Left lung (tissue), 10 donors: ENCODE data around the gene MED15. TPM values are rescaled to one million over a fixed set of nuclear protein-coding genes. Genes with fewer than 3 reads are reported as not detected.

Experiments used
- ATAC-seq: fragments of 200-7000 bp; cut with Tn5 transposase; one replicate; pipeline ENCODE4 v1.9.1; 2020; ENCODE audit warnings: moderate library complexity
- DNase-seq, 4 donors: peaks; one replicate each; pipeline ENCODE4 v3.0.0-alpha.2; 2013 to 2020
- H3K27ac ChIP-seq, 2 donors: fragments of 200-600 bp; sonication (generic) in 1 of 2; one replicate each; pipeline versions ENCODE4 v1.5.0 to v1.8.0; 2020 to 2021
- H3K27me3 ChIP-seq, 2 donors: fragments of 200-600 bp; sonication (generic) in 1 of 2; one replicate each; pipeline versions ENCODE4 v1.5.0 to v1.8.0; 2020 to 2021
- H3K36me3 ChIP-seq, 2 donors: fragments of 200-600 bp; sonication (generic) in 1 of 2; one replicate each; pipeline versions ENCODE4 v1.5.0 to v1.8.0; 2020 to 2021
- H3K4me1 ChIP-seq, 2 donors: fragments of 200-600 bp; one replicate each; pipeline ENCODE4 v1.8.0; 2021
- H3K4me3 ChIP-seq, 2 donors: fragments of 200-600 bp; sonication (generic) in 1 of 2; one replicate each; pipeline versions ENCODE4 v1.5.0 to v1.8.0; 2020 to 2021; ENCODE audit warnings: mild to moderate bottlenecking in 1 of 2
- H3K9me3 ChIP-seq, 2 donors: fragments of 200-600 bp; sonication (generic) in 1 of 2; one replicate each; pipeline versions ENCODE4 v1.5.0 to v1.8.0; 2020 to 2021
- intact Hi-C, 2 donors: fragments of 100-400 bp; cut with DNase I; formaldehyde crosslinking; loops; one replicate each; pipeline versions ENCODE4 v1.11.2 to v1.14.2; 2022
- polyA plus RNA-seq, 6 donors: library from polyadenylated mRNA; unstranded; fragments of 120-200 nt; gene quantifications; one replicate each; pipeline ENCODE4 v1.2.1, GENCODE V29; 2013; ENCODE audit not compliant: insufficient read length in 6 of 6
- total RNA-seq, 2 donors: library from RNA; stranded (reverse); fragmentation: NEBNext Ultra II Directional; extraction: Animal tissue kit (Norgen Biotek cat#: 25700); gene quantifications; one replicate each; pipeline ENCODE4 v1.2.1, GENCODE V29; 2021
- TF ChIP-seq, protein P1 (sequence below), 2 donors: fragments of 200-600 bp; sonication (generic) in 1 of 2; IDR thresholded peaks; one replicate each; pipeline versions ENCODE4 v1.5.0 to v1.8.0; 2021; ENCODE audit warnings: antibody characterized with exemption in 2 of 2
- donor health status: DM: no; HTN: yes; CAD: no.
- donor health status: DM: no; HTN: no; CAD: no.

Gene MED15
- total and polyA plus RNA-seq, 8 donors, result 47.2 to 121 (median 56.3) TPM

DNA sequence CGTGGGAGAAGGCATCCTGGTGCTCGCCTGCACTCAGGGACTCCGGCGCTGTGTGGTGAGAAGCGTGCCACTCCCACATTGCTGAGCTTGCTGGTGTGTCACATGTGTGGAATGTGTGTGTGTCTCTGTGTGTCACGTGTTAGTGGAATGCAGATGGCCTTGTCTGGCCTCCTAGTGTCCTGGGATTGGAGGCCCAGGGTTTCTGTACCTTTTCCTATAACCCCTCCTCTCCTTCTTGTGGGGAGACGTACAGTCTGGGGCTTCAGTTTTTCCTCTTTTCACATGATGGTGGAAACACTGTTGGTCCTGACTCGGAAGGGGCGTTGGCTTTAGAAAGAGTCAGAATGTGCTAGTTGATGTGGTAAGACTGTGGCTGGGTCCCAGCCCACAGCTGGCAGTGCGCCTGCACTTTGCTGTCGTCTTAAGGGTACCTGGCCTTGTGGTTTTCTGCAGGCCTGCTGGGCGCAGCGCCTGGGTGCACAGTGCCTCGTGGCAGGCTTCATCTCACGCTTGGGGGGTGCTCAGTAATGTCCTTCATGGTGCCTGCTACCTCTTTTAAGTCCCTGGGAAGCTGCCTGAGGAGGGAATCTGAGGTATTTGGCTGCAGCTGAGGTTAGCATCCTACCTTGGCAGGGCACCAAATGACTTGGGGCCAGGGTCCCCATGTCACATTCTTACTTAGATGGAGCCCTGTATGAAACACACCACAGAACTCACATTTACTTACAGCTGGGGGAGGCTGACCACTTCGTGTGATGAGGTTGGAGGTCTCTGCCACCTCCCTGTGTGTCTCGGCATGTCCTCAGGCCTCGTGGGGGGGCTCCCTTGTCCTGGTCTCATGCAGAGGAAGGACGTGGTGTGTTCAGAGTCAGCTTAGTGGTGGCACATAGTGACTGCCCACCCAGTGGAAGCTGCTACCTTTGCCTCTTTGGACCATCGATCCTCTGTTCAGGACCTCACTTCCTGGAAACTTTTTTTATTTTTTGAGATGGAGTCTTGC is 61.9 kb downstream of the MED15 start:
- intact Hi-C loops, result no loop called here
- Histone ChIP-seq H3K27ac (peak overlapping the region; percentile 72 to 78), H3K36me3 (peaks cover 3 to 100% of the 10 kb centered on the region in 2 donors), H3K9me3 (no peaks in the 10 kb centered on the region), H3K4me1 (peaks cover 43 to 51% of the 10 kb centered on the region in 2 donors), H3K27me3 (no peaks in the 10 kb centered on the region), H3K4me3 (no peak overlapping the region)
- ATAC-seq (peak; percentile 83), DNase-seq (peak in 2 of 4 donors; percentile 81 to 89)
- TF ChIP-seq, protein P1, sequence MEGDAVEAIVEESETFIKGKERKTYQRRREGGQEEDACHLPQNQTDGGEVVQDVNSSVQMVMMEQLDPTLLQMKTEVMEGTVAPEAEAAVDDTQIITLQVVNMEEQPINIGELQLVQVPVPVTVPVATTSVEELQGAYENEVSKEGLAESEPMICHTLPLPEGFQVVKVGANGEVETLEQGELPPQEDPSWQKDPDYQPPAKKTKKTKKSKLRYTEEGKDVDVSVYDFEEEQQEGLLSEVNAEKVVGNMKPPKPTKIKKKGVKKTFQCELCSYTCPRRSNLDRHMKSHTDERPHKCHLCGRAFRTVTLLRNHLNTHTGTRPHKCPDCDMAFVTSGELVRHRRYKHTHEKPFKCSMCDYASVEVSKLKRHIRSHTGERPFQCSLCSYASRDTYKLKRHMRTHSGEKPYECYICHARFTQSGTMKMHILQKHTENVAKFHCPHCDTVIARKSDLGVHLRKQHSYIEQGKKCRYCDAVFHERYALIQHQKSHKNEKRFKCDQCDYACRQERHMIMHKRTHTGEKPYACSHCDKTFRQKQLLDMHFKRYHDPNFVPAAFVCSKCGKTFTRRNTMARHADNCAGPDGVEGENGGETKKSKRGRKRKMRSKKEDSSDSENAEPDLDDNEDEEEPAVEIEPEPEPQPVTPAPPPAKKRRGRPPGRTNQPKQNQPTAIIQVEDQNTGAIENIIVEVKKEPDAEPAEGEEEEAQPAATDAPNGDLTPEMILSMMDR (IDR thresholded peaks at IDR 0.05), result no peak

DNA sequence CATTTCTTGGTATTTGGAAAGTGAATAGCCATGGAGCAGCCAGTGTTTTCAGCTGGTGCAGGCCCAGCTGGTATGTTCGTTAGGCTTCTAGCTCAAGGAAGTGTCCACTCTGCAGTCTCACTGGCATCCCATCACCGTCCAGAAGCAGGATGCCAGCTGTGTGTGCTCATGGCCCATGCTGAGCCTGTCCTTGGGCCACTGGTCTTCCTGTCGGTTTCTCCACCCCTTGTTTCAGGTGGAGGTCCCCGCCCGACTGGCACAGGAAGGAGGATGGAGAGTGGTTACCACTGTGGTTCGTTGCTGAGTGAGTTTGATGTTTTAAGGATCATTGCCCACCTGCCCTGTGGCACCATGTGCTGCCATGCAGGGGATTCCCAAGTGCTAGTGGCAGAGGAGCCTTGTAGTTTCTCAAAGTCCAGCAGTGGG is 63.7 kb downstream of the MED15 start:
- ATAC-seq, result no peak
- TF ChIP-seq, protein P1 (IDR thresholded peaks at IDR 0.05), result no peak
- DNase-seq, result no peak
- Histone ChIP-seq H3K4me1 (peaks cover 43 to 55% of the 10 kb centered on the region in 2 donors), H3K4me3 (no peak overlapping the region), H3K36me3 (peaks cover 3 to 100% of the 10 kb centered on the region in 2 donors), H3K27me3 (no peaks in the 10 kb centered on the region), H3K27ac (peak overlapping the region in 1 of 2 donors; percentile 9), H3K9me3 (no peaks in the 10 kb centered on the region)
- intact Hi-C loops, result no loop called here

DNA sequence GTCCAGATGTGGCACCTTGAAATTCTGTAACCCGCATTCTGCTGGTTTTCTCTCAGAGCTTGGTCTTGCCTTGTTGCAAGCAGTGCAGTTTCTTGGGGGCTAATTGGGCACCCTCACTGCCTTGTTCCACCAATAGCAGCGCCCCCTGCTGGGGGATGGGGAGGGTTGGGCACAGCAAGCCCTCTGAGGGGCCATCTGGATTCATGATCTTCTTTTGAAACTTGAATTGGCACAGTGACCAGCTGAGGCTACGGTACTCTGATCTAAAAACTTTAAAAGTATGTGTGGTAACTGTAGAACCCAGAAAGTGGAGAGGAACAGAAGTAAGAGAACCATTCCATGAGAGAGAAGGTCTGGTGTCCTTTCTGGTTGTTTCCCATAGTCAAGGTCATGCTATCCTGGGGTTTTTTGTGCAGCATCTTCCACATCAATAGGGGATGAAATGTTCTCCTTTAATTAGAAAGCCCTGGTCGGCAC is 64.2 kb downstream of the MED15 start:
- Histone ChIP-seq H3K4me3 (no peak overlapping the region), H3K27ac (no peak overlapping the region), H3K4me1 (peaks cover 41 to 57% of the 10 kb centered on the region in 2 donors), H3K27me3 (no peaks in the 10 kb centered on the region), H3K36me3 (peaks cover 3 to 100% of the 10 kb centered on the region in 2 donors), H3K9me3 (no peaks in the 10 kb centered on the region)
- intact Hi-C loops, result no loop called here
- TF ChIP-seq, protein P1 (IDR thresholded peaks at IDR 0.05), result peak; percentile 43 to 71
- DNase-seq (peak in 1 of 4 donors; percentile 18), ATAC-seq (no peak)

DNA sequence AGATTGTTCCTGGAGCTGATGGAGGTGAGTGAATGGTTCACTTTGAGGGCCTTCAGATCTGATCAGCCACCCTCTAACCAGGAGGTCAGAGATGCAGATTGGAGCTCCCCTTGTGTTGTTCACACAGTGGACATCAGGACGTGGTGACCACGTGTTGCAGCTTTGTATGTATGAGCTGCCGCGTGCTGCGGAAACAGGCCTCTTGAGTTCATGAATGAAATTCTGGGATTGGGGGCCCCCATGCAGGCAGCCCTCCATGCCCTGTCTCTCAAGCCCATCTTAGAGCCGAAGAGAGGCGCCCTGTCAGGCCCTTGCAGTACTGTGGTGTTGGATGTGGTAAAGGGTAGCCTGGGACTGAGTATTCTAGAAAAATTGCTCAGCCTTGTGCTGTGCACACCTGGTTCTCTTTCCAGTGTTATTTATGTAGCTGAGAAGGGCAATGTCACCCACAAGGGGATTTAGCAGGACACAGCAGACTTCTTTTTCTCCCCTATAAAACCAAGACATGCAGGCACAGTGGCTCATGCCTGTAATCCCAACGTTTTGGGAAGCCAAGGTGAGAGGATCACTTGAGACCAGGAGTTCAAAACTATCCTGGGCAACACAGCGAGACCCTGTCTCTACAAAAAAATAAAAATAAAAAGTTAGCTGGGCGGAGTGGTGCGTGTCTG is 64.9 kb downstream of the MED15 start:
- peaks cover 3 to 100% of the 10 kb centered on the region in 2 donors for H3K36me3 ChIP-seq
- peaks cover 35 to 57% of the 10 kb centered on the region in 2 donors for H3K4me1 ChIP-seq
- H3K27me3 ChIP-seq, result no peaks in the 10 kb centered on the region
- DNase-seq (no peak), ATAC-seq (no peak)
- H3K9me3 ChIP-seq, result no peaks in the 10 kb centered on the region
- H3K27ac ChIP-seq, result no peak overlapping the region
- no peak overlapping the region for H3K4me3 ChIP-seq
- TF ChIP-seq, protein P1 (IDR thresholded peaks at IDR 0.05), result no peak
- intact Hi-C loops, result no loop called here
